ENCODE measurements around the gene OR10A6.
A peak's percentile ranks its signal among the peaks of the same experiment; 100 is the strongest.

Gene OR10A6

DNA sequence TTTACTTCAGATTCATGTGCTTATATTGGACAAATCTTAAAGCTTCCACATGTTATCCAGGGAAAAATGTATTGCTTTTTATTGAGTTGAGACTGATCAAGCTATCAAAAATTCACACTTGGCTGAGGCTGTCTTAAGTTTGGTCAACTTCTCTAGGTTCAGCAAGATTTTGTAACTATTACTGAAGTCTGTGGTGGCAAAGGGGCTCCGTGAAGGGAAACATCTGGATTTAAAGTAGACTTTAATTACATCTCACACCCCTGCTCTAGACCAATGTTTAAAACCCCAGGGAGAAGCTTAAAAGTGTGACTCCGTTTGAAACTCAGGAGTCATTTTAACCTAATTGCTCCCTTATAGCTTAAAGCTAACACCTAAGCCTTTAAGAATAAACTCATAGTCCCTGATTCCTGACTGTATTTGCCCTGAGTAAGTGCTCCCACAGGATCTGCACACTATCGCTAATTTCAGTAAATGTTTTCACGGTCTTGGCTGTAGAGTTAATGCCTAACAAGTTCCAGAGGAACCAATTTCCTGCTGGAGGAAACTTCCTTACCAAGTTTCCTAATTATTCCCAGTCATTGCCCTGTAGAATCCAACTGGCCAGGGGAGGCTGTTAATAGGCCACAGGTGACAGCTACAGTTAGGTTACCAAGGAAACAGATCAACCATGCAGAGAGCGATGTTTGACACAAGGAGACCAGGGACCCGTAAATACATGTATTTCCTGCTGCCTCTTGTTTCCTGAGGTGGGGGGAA, 40.5 kb downstream of the OR10A6 start:
- H3K4me3 ChIP-seq (ENCODE audit: low read length) = no peak overlapping the region
- DNase-seq (ENCODE audit: low read depth, low spot score) = peak; percentile 12

DNA sequence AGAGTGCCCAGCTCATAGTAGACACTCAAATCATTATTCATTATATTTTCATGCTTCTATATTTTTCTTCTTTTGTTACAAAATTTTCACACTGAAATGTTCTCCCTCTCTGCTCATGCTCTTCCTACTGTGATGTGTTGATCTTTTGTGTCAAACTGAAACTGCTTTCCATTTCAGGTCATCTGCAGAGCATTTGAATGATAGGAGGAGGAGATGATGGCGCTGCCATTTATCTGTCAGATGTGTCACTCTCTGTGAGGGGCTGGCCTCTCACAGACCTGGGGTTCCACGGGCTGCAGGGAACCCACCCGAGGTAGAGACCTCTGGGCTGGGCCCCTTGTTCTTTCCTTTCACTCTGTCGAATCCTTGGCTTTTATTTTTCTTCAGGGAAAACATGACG, 41.1 kb downstream of the OR10A6 start:
- DNase-seq (ENCODE audit: low read depth, low spot score) = no peak

DNA sequence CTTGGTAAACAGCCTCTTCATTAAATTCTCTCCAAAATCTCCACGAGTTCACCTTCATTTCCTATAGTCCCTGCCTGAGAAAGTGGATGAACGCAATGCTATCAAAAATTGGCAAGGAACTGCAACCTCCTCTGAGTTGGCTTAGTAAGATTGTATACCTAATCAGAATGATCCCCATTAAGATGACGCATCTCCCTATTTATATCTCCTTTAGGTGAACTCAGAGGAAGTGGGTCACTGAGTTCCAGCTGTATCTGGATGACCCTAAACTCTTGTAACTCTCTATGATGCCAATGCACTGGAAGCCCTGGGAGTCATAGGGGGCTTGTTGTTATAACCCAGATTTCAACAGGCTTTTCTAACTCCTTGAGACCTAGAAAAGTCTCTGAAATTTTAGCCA, 48.2 kb downstream of the OR10A6 start:
- no peak overlapping the region for H3K4me3 ChIP-seq (ENCODE audit: low read length)
- no peak for DNase-seq (ENCODE audit: low read depth, low spot score)

More for the DNA sequence above, 41.1 kb downstream of the OR10A6 start:
- no peak overlapping the region for H3K4me3 ChIP-seq (ENCODE audit: low read length)
